SHP77 treated with DMSO at 0.1 percent for 48 hours (cell line): ENCODE data around the gene NPW.

Source experiments
- DNase-seq: peaks from one replicate; lab custom pipeline; 2025; lab: John Stamatoyannopoulos, UW

Gene NPW

GRCh38 chr16:2053897-2054296, 34.3 kb downstream of the NPW start:
- no peak for DNase-seq

GRCh38 chr16:2054543-2055245, 35.1 kb downstream of the NPW start:
- DNase-seq = no peak

- no peak for DNase-seq
Observed at GRCh38 chr16:2056077-2056476, 36.5 kb downstream of the NPW start.

GRCh38 chr16:2056681-2057407, 37.3 kb downstream of the NPW start:
- DNase-seq = no peak

GRCh38 chr16:2057438-2057837, 37.9 kb downstream of the NPW start:
- DNase-seq = no peak

GRCh38 chr16:2058420-2058819, 38.8 kb downstream of the NPW start:
- DNase-seq = no peak

- no peak for DNase-seq
Observed at GRCh38 chr16:2058872-2059271, 39.3 kb downstream of the NPW start.

GRCh38 chr16:2060346-2060745, 40.8 kb downstream of the NPW start:
- DNase-seq = no peak

GRCh38 chr16:2061023-2061422, 41.4 kb downstream of the NPW start:
- DNase-seq = no peak

- no peak for DNase-seq
Observed at GRCh38 chr16:2061526-2061925, 41.9 kb downstream of the NPW start.

- DNase-seq = no peak
Observed at GRCh38 chr16:2062801-2063200, 43.2 kb downstream of the NPW start.

- no peak for DNase-seq
Observed at GRCh38 chr16:2063861-2064260, 44.3 kb downstream of the NPW start.

GRCh38 chr16:2064368-2064945, 44.9 kb downstream of the NPW start:
- DNase-seq = no peak

GRCh38 chr16:2066139-2066538, 46.6 kb downstream of the NPW start:
- DNase-seq = no peak
